IMR-90 (cell line): ENCODE results near the gene PAPSS2. TPM values are rescaled to one million over a fixed set of nuclear protein-coding genes. Genes with fewer than 3 reads are reported as not detected.

ENCODE experiments used
- ATAC-seq: fragments of 200-7000 bp; cut with Tn5 transposase; 2 replicates; pipeline ENCODE4 v1.9.1; 2020; ENCODE audit warnings: low read depth, mild to moderate bottlenecking, moderate library complexity
- BruUV-seq: library from RNA; stranded (reverse); fragments of 400-500 nt; replicated peaks from 2 replicates; lab custom pipeline; 2021; lab: Mats Ljungman, UMichigan
- CTCF ChIA-PET: fragments of 300-600 bp; formaldehyde crosslinking; extraction: SDS; loops from one replicate; lab custom pipeline; 2021; ENCODE audit warnings: antibody characterized with exemption; lab: Yijun Ruan, JAX
- POLR2A ChIA-PET: fragments of 300-600 bp; sonication (Branson Sonifier 250); formaldehyde crosslinking; loops from one replicate; lab custom pipeline; 2022; ENCODE audit warnings: antibody characterized with exemption; ENCODE audit not compliant: unreplicated experiment; lab: Charles Lee
- DNase-seq: peaks from one replicate; pipeline ENCODE4 v3.0.0; 2013
- H2AFZ ChIP-seq: replicated peaks from 2 replicates; pipeline ENCODE3; 2013; ENCODE audit warnings: low read length, mild to moderate bottlenecking; ENCODE audit not compliant: poor library complexity
- H2AK5ac ChIP-seq: 2 replicates; pipeline ENCODE4 v1.6.1; 2013; ENCODE audit warnings: low read depth, low read length, inconsistent platforms
- H2AK9ac ChIP-seq: replicated peaks from 2 replicates; pipeline ENCODE3; 2013; ENCODE audit warnings: mild to moderate bottlenecking, low read depth, low read length, moderate library complexity; ENCODE audit not compliant: poor library complexity
- H2BK120ac ChIP-seq: 2 replicates; pipeline ENCODE4 v1.6.1; 2013; ENCODE audit warnings: low read depth, low read length, inconsistent platforms
- H2BK15ac ChIP-seq: 3 replicates; pipeline ENCODE4 v1.6.1; 2013; ENCODE audit warnings: low read depth, low read length, inconsistent platforms
- H2BK20ac ChIP-seq: 2 replicates; pipeline ENCODE4 v1.6.1; 2013; ENCODE audit warnings: low read depth, mild to moderate bottlenecking, inconsistent platforms, low read length, moderate library complexity
- H2BK5ac ChIP-seq: 2 replicates; pipeline ENCODE4 v1.6.1; 2013; ENCODE audit warnings: mild to moderate bottlenecking, low read depth, low read length, inconsistent platforms; ENCODE audit not compliant: poor library complexity, severe bottlenecking
- H3K14ac ChIP-seq: replicated peaks from 2 replicates; pipeline ENCODE4 v1.6.1; 2013; ENCODE audit warnings: low read depth, low read length, inconsistent platforms
- H3K18ac ChIP-seq: 2 replicates; pipeline ENCODE4 v1.6.1; 2013; ENCODE audit warnings: low read depth, low read length, control low read depth
- H3K23ac ChIP-seq: 2 replicates; pipeline ENCODE4 v1.6.1; 2013; ENCODE audit warnings: low read depth, low read length, inconsistent platforms
- H3K27ac ChIP-seq: 2 replicates; pipeline ENCODE4 v1.5.1; 2013; ENCODE audit warnings: mild to moderate bottlenecking, control low read depth, low read length; ENCODE audit not compliant: insufficient read depth
- H3K27me3 ChIP-seq: 2 replicates; pipeline ENCODE4 v1.6.1; 2013; ENCODE audit warnings: low read length; ENCODE audit not compliant: control insufficient read depth, insufficient read depth
- H3K36me3 ChIP-seq: 2 replicates; pipeline ENCODE4 v1.6.1; 2013; ENCODE audit warnings: low read length, mixed read lengths; ENCODE audit not compliant: control insufficient read depth, insufficient read depth
- H3K4ac ChIP-seq: 2 replicates; pipeline ENCODE4 v1.6.1; 2013; ENCODE audit warnings: low read depth, low read length, inconsistent platforms
- H3K4me1 ChIP-seq: 2 replicates; pipeline ENCODE4 v1.6.1; 2013; ENCODE audit warnings: low read length, mixed read lengths; ENCODE audit not compliant: control insufficient read depth, insufficient read depth
- H3K4me2 ChIP-seq: 2 replicates; pipeline ENCODE4 v1.6.1; 2013; ENCODE audit warnings: low read depth, mild to moderate bottlenecking, control low read depth, low read length, moderate library complexity
- H3K4me3 ChIP-seq: 2 replicates; pipeline ENCODE4 v1.5.1; 2013; ENCODE audit warnings: low read depth, mild to moderate bottlenecking, control low read depth, low read length, moderate library complexity; ENCODE audit not compliant: insufficient read depth
- H3K56ac ChIP-seq: 2 replicates; pipeline ENCODE4 v1.6.1; 2013; ENCODE audit warnings: low read length, inconsistent platforms; ENCODE audit not compliant: insufficient read depth; ENCODE audit errors: extremely low read depth
- H3K79me1 ChIP-seq, 2 experiments: 2 replicates each; pipeline ENCODE4 v1.6.1; 2013; ENCODE audit warnings: low read length in 2 of 2, inconsistent platforms in 1 of 2, low read depth in 1 of 2
- H3K9ac ChIP-seq: 2 replicates; pipeline ENCODE4 v1.6.1; 2013; ENCODE audit warnings: low read depth, low read length, control low read depth
- H3K9me1 ChIP-seq: 2 replicates; pipeline ENCODE4 v1.6.1; 2013; ENCODE audit warnings: low read length, inconsistent platforms; ENCODE audit not compliant: insufficient read depth
- H3K9me3 ChIP-seq: 2 replicates; pipeline ENCODE4 v1.6.1; 2013; ENCODE audit warnings: low read length; ENCODE audit not compliant: control insufficient read depth, insufficient read depth
- H4K20me1 ChIP-seq: 2 replicates; pipeline ENCODE4 v1.6.1; 2013; ENCODE audit warnings: low read length, inconsistent platforms; ENCODE audit not compliant: insufficient read depth
- H4K5ac ChIP-seq: 2 replicates; pipeline ENCODE4 v1.6.1; 2013; ENCODE audit warnings: mild to moderate bottlenecking, low read depth, low read length, control low read depth
- H4K8ac ChIP-seq, 2 experiments: 2 replicates each; pipeline ENCODE4 v1.6.1; 2013; ENCODE audit warnings: low read depth in 2 of 2, low read length in 2 of 2, control low read depth in 1 of 2, inconsistent platforms in 1 of 2
- H4K91ac ChIP-seq: 2 replicates; pipeline ENCODE4 v1.6.1; 2013; ENCODE audit warnings: low read depth, low read length, inconsistent platforms; ENCODE audit not compliant: insufficient read depth
- BHLHE40 ChIP-seq: fragments of 150-350 bp; IDR thresholded peaks from 2 replicates; pipeline ENCODE4 v1.6.1; 2016; ENCODE audit warnings: mild to moderate bottlenecking, low read depth, low read length
- CEBPB ChIP-seq: IDR thresholded peaks from 2 replicates; pipeline ENCODE4 v1.6.1; 2012; ENCODE audit warnings: low read depth, low read length, improper control_type of control experiment
- CHD1 ChIP-seq: IDR thresholded peaks from 2 replicates; pipeline ENCODE4 v1.6.1; 2012; ENCODE audit warnings: low read depth, low read length, improper control_type of control experiment
- ELK1 ChIP-seq: fragments of 150-350 bp; IDR thresholded peaks from 2 replicates; pipeline ENCODE4 v1.6.1; 2016; ENCODE audit warnings: low read depth, mild to moderate bottlenecking, low read length, moderate library complexity, borderline replicate concordance
- FOS ChIP-seq: fragments of 150-350 bp; IDR thresholded peaks from 2 replicates; pipeline ENCODE4 v1.6.1; 2016; ENCODE audit warnings: low read depth, low read length
- MAFK ChIP-seq: IDR thresholded peaks from 2 replicates; pipeline ENCODE4 v1.6.1; 2012; ENCODE audit warnings: low read depth, low read length, improper control_type of control experiment
- NFE2L2 ChIP-seq: fragments of 150-350 bp; IDR thresholded peaks from 2 replicates; pipeline ENCODE4 v1.6.1; 2016; ENCODE audit warnings: low read depth, mild to moderate bottlenecking, low read length
- POLR2A ChIP-seq: IDR thresholded peaks from 2 replicates; pipeline ENCODE4 v1.6.1; 2012; ENCODE audit warnings: mild to moderate bottlenecking, low read depth, low read length
- RCOR1 ChIP-seq: IDR thresholded peaks from 2 replicates; pipeline ENCODE4 v1.6.1; 2012; ENCODE audit warnings: mild to moderate bottlenecking, low read length, improper control_type of control experiment; ENCODE audit not compliant: insufficient replicate concordance
- WGBS, 2 experiments: methylation state at CpG; one replicate each; pipeline versions ENCODE4 v1.1.5 to v1.1.7; 2013; ENCODE audit warnings: missing lambda C conversion rate in 2 of 2; ENCODE audit not compliant: insufficient read length in 1 of 2; ENCODE audit errors: extremely low coverage in 2 of 2; 5-methylcytosine and 5-hydroxymethylcytosine counted together
- dilution Hi-C: fragments of 300-500 bp; cut with HindIII; formaldehyde crosslinking; loops from one replicate; pipeline ENCODE4 v1.14.3; 2018; ENCODE audit warnings: low sequenced_read_pairs; ENCODE audit not compliant: unreplicated experiment
- in situ Hi-C: fragments of 300-500 bp; cut with MboI; formaldehyde crosslinking; loops from 3 replicates; pipeline ENCODE4 v1.14.3; 2019; ENCODE audit warnings: low sequenced_read_pairs, inconsistent platforms, mixed read lengths
- intact Hi-C: fragments of 100-400 bp; cut with micrococcal nuclease; formaldehyde crosslinking; loops from 2 replicates; pipeline ENCODE4 v1.10.0; 2022
- polyA plus RNA-seq, 3 experiments: library from polyadenylated mRNA; depleted of rRNA; stranded (reverse); fragments of >200 nt; gene quantifications; 2 replicates each; pipeline ENCODE4 v1.2.3, GENCODE V29; 2012; ENCODE audit warnings: low replicate concordance in 1 of 3
- total RNA-seq: library from RNA; depleted of rRNA; stranded (reverse); fragments of >200 nt; gene quantifications from 2 replicates; pipeline ENCODE4 v1.2.3, GENCODE V29; 2012

The PAPSS2 gene
- total and polyA plus RNA-seq, 2 of the 4 experiments (the other 2 are of a cell fraction) = 55.0 to 63.3 TPM

GRCh38 chr10:87634311-87634710 is 25.4 kb upstream of the PAPSS2 start:
- ChIA-PET CTCF (no interaction called here), POLR2A (no interaction called here)
- DNase-seq (peak; percentile 56), ATAC-seq (no peak)
- in situ Hi-C loops = no loop called here
- H2BK15ac ChIP-seq = 0 out of 3 replicates have a peak overlapping the region, but pooled peaks have one; percentile 65
- no peak overlapping the region for H3K4ac ChIP-seq
- no peak overlapping the region for H2BK20ac ChIP-seq
- peaks cover 6% of the 10 kb centered on the region; the same call in 1 of the 2 replicates for H3K4me1 ChIP-seq
- H3K79me1 ChIP-seq = no peaks in the 10 kb centered on the region
- no peaks in the 10 kb centered on the region for H3K9me3 ChIP-seq
- no peak overlapping the region for H4K91ac ChIP-seq
- H3K27me3 ChIP-seq = no peaks in the 10 kb centered on the region
- H2AFZ ChIP-seq = no peak overlapping the region
- no TSS peak for BruUV-seq
- no peak overlapping the region for H2BK120ac ChIP-seq
- H3K27ac ChIP-seq = no peak overlapping the region
- intact Hi-C loops = no loop called here
- H3K36me3 ChIP-seq = no peaks in the 10 kb centered on the region
- 0 out of 4 replicates have a peak overlapping the region, but pooled peaks of 1 of the 2 experiments have one; percentile 5 for H4K8ac ChIP-seq
- no peak overlapping the region for H2BK5ac ChIP-seq
- no peak for TF ChIP-seq POLR2A
- TF ChIP-seq CHD1 = no peak
- no peak for TF ChIP-seq NFE2L2
- no peak for TF ChIP-seq ELK1
- no peak for TF ChIP-seq MAFK
- TF ChIP-seq CEBPB = no peak
- TF ChIP-seq FOS = no peak
- TF ChIP-seq RCOR1 = no peak
- TF ChIP-seq BHLHE40 = no peak
- no peak overlapping the region for H3K23ac ChIP-seq
- H3K4me3 ChIP-seq = no peak overlapping the region
- H3K56ac ChIP-seq = no peak overlapping the region
- H3K9me1 ChIP-seq = peaks cover 5% of the 10 kb centered on the region; the same call in 1 of the 2 replicates
- dilution Hi-C loops = no loop called here
- H4K20me1 ChIP-seq = no peaks in the 10 kb centered on the region
- H4K5ac ChIP-seq = no peak overlapping the region
- H3K4me2 ChIP-seq = no peak overlapping the region
- 0 out of 2 replicates have a peak overlapping the region, but pooled peaks have one; percentile 19 for H3K14ac ChIP-seq
- H3K9ac ChIP-seq = no peak overlapping the region
- no peak overlapping the region for H2AK9ac ChIP-seq
- H2AK5ac ChIP-seq = 0 out of 2 replicates have a peak overlapping the region, but pooled peaks have one; percentile 58
- no peak overlapping the region for H3K18ac ChIP-seq
- no CpG with 5 or more reads among the region's 2 CpGs for WGBS, 2 experiments
